Right renal pelvis (tissue), 4 donors: ENCODE data around the gene PRICKLE4. TPM values are rescaled to one million over a fixed set of nuclear protein-coding genes. Genes with fewer than 3 reads are reported as not detected.
"Not testable (repeated sequence)": the region's sequence is repeated elsewhere in the genome, so short reads cannot be mapped to it uniquely, and the experiment has no call there.

Source experiments
- DNase-seq, 4 donors: peaks; one replicate each; pipeline ENCODE4 v3.0.0-alpha.2; 2013; ENCODE audit warnings: low read depth in 4 of 4, low spot score in 3 of 4, missing footprints in 1 of 4
- polyA plus RNA-seq, 4 donors: library from polyadenylated mRNA; unstranded; fragments of 120-200 nt; gene quantifications; one replicate each; pipeline ENCODE4 v1.2.1, GENCODE V29; 2013; ENCODE audit not compliant: insufficient read length in 4 of 4

Gene PRICKLE4
- polyA plus RNA-seq, 4 donors: 2.8 to 11.5 (median 3.6) TPM

DNA sequence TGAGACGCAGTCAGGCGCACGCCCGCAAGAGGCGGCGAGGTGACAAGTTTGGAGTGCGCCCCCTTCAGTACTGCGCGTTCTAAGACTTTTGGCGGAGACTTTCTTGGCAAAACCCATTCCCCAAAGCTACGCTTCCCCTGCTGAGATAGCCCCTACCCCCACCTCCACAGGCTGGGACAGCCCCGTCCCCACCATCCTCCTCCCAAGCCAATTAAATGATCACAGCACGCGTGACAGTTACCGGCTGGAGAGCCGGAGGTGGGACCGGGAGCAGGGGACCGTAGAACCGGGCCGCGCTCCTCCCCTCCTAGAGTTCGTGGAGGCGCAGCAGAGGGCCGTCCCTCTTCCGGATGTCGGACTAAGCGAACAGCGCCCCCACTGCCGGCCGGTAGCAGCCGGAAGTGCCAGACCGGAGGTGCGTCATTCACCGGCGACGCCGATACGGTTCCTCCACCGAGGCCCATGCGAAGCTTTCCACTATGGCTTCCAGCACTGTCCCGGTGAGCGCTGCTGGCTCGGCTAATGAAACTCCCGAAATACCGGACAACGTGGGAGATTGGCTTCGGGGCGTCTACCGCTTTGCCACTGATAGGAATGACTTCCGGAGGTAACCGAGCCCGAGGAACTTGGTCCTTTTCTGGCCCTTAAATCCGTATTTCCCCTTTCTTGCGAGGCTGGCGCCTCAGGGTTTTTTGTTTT is 6.8 kb downstream of the PRICKLE4 start, which contains the start of gene TOMM6:
Gene TOMM6 (plus strand): TSS at position 476 of the 699 bp plus-strand sequence. CDS start 4 bp downstream, at position 480.
- DNase-seq: peak; percentile 90 to 96 (median 92)

DNA sequence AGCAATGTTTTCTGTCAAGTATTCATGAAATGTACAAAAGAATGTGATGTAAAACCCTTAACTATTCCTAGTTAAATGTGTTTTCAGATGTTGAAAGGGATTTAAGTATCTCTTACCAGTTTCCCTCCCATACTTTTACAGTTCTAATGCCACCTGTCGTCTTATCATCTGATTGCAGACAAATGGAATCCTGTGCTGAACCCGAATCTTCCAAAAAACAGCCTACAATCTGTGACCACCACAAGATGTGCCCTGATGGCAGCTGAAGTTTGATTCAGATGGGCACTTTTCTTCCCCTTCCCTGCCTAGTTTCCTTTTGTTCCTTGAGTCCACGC is 8.8 kb downstream of the PRICKLE4 start:
- no peak for DNase-seq

DNA sequence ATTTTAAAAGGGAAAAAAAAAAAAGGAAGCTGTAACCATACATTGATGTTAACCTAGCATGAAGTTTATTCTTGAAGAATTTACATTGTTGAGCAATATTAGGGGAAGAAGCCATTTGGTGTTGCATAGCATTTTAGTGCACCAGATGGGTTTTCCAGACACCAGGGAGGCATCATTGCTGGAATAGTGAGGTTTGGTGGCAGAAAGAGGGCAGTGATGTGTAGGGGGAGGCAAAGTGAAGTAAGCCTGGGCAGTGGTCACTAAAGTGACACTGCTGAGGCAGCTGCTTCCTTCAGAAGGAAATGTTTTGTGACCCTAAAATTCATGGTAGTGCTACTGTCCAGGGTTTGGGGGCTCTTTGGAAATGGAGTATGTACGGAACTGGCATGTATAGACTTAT is 9.5 kb downstream of the PRICKLE4 start:
- no peak for DNase-seq

DNA sequence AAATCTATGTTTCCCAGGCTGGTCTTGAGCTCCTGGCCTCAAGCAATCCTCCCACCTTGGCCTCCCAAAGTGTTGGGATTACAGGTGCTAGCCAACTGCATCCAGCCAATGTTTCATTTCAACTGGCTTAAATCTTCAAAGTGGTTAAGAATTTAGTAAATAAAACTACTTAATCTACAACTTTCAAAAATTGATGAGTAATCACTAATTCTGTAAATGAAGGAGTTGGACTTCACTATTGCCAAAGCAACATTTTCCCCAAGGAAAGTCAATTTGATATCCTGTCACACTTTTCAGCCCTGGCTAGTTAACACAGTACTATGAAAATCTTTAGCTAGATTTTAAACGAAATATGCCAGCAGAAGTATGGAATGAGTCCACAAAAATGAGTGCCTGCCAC is 10.7 kb downstream of the PRICKLE4 start:
- DNase-seq: no peak

DNA sequence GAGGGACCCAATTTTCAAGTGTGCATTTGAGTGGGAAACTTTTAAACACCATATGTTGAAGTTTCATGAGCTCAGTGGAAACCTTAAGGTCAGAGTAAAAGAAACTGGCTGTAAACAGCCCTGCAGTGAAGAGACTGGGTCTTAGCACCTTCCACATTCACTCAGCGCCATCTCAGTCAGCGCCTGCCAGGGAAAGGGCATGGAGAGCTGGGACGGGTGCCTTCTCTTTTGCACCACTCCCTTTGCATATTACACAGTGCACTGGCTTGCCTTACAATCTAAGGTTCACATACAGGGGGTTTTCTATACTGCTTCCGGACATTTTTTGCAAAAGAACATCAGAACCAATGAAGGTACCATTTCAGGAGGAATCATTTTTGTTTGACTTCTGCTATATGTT is 11.4 kb downstream of the PRICKLE4 start:
- no peak for DNase-seq

DNA sequence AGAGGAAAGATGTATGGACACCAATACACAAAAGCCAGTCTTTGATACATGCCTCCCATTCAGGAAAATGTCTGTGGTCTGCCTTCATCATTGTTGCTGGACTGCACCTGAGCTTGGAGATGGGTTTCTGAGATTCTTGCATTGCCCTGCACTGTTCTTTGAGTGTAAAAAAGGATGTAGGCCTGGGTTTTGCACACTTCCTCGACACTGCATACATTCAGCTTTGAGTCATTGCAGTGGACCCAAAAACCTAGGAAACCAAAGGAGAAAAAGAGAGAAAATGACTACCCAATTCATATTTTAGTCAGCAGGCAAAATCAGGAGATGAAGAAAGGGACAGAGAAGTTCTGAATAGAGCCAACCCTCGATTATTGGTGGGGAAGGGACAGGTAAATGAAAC is 15.9 kb downstream of the PRICKLE4 start:
- DNase-seq: no peak

DNA sequence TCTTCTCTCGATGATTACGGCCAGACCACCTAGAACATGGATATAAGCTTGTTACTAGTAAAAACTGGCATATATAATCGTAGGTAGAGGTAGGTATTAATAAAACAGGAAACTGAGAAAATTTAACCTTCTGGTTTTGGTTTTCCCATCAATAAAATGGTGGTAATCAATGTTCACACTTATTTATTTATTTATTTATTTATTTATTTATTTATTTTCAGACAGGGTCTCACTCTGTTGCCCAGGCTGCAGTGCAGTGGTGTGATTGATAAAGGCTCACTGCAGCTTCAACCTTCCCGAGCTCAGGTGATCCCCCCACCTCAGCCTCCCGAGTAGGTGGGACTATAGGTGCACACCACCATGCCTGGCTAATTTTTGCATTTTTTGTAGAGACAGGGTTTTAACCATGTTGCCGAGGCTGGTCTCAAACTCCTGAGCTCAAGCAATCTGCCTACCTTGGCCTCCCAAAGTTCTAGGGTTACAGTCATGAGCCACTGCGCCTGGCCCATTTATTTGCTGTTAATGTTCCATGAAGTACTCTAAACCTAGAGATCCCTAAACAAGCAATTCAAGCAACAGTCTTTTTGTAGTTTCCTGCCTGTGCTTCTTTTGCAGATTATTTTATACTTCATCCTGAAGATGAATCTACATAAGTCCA is 18.4 kb downstream of the PRICKLE4 start:
- DNase-seq: peak in 1 of 4 donors; percentile 22

DNA sequence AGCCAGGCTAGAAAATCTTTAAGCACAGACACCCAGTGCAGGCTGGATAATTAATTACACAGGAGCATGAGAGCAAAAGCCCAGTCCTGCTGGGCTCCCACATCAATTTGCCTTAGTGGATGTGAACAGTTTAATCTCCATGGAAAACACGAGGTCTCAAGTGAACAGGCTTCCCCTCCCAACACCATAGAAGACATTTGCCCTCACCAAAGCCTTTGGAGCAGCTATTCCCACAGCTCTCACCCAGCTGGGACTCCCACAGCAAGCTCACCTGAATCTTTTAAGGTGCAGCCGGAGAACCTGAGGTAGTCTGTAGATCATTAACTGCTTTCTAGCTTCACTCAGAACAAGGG is 19.0 kb downstream of the PRICKLE4 start:
- DNase-seq: no peak

DNA sequence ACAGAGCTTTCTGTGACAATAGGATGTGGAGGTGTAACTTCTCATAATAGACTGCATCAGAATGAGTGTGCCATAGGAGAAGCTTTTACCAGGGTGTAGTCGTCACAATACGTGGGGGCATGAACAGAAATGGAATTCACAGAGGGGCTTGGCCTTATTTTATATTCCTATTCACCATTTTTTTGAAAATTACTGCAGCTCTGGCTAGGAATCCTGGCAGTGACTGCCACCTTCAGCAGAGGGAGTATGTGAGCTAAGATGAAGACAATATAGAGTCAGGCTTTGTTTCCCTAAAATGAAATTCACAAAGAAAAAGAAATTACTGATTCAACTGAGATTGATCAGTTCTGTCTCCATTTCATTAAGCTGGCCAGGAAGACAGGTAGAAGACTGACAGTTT is 20.8 kb downstream of the PRICKLE4 start:
- no peak for DNase-seq

DNA sequence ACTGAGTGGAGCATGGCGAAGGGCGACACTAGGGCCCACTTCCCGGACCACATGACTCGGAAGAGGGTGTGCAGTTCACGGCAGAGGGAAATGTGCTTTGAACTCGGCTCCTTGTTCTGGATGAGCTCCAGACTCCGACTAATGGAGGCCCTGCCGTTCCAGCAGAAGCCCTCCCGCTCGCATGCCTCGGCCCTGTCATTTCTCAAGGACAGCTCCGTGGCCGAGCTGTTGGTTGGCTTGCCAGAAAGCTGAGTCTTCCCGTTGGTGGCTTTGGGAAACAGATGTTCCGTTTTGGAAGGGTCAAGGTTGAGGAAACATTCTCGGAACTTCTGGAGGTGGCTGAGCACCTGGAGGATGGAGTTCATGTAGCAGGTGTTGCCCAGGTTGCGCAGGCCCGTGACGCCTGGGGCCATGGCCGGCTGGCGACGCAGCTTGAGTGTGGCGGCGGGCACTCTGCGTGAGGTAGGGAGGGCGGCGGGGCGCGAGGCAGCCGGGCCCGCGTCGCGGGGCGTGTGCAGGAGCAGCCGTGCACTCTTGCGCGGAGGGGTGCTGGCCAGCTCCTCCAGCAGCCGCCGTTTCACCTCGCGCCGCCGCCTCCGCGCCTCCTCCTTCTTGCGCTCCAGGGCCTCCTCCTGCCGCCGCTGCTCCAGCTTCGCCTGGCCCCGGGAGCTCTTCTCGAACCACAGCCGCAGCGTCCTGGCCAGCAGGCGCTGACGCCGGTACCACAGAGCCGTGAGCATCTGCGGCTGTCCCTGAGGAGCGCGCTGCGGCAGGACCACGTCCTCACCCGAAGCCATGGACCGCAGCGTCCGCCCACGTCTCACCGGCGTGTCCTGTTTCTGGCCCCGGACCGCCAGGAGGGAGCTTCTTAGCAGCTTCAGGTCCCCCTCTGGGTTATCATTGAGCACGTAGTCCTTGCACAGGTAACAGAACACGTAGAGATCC is 25.5 kb downstream of the PRICKLE4 start:
- DNase-seq: no peak

DNA sequence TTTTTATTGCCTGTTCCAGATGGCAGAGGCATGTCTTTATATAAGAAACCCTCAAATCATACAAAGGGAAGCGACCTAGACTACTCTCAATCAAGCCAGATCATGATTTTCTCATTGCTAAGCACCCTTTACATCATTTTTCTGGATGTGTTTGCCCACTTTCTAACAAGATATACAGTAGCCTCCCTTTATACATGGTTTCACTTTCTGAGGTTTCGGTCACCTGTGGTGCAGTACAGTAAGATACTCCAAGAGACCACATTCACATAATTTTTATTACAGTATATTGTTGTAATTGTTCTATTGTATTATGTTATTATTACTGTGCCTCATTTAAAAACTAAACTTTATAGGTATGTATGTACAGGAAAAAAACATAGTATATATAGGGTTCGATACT is 30.5 kb downstream of the PRICKLE4 start:
- DNase-seq: no peak

DNA sequence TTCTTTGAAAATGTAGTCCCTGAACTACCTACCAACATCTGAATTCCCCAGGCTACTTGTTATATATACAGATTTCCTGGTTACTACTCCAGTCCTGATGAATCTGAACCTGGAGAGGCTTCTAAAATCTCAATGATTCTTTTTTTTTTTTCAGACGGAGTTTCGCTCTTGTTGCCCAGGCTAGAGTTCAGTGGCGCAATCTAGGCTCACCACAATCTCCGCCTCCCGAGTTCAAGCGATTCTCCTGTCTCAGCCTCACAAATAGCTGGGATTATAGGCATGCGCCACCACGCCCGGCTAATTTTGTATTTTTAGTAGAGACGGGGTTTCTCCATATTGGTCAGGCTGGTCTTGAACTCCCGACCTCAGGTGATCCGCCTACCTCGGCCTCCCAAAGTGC is 31.4 kb downstream of the PRICKLE4 start:
- DNase-seq: not testable (repeated sequence)

DNA sequence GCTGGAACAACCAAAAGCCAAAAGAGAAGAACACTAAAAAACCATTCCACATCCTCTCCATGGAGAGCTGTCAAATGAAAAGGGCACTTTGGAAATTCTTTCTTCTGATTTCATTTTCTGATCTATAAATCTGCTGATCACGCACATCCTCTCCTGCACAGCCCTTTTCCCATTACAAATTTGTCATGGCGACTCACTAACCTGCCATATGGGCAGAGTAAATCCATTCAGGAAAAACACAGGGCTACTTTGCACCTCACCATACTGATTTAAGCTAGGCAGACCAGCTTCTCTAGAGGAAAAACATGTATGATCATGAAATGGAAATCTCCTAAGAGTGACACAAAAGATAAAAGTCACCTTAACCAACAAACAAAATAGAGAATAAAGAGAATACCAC is 32.9 kb downstream of the PRICKLE4 start:
- DNase-seq: no peak

DNA sequence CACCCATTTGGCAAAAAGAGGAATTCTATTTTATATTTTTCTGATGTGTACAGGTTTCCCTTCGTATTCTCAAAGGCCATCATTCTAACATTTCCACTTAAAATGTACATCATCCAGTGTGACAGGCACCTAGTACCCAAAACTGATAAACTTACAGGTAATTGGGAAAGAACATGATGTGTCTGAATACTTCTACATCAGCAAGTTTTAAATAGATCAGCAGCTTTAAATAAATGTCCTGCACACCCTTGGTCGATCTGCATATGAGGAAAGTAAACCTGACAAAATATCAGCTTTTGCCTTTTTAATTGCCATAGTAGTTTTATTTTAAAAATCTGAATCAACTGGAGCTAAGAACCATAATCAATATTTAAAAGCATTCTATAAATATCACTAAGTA is 33.4 kb downstream of the PRICKLE4 start:
- no peak for DNase-seq

DNA sequence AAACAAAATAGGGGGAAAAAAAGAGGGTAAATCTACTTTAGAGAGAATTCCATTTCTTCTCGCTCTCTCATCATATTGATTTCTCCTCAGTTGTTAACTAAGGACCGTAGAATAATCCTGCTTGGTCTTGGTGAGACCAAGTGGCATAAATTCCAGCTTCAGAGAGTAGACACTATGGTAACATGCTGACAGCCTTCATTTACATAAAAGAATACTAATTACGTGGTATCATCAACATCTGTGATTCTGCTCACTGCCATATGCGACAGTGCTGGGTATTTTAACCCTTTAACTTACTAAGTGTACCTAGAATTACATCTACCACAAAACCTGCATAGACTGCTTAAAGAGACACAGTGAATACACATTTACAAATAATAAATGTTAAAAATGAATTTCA is 34.0 kb downstream of the PRICKLE4 start:
- DNase-seq: no peak

DNA sequence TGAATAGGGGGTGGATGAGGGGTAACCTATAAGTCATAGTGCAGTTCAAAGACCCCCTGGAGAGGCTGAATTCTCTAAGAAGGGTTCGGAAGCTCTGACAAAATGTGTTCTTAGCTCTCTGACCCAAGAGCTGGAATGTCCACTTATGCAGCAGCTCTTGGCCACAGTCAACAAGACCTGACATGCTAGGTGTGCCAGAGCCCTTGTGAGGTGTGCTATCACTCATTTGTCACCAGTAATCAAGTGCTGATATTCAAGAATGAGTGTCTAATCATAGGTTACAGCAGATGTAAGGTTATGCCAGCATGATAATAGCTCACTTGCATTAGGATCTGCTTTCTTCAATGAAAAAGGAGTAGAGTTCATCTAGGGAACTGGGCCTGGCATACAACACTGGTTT is 35.0 kb downstream of the PRICKLE4 start:
- DNase-seq: no peak

DNA sequence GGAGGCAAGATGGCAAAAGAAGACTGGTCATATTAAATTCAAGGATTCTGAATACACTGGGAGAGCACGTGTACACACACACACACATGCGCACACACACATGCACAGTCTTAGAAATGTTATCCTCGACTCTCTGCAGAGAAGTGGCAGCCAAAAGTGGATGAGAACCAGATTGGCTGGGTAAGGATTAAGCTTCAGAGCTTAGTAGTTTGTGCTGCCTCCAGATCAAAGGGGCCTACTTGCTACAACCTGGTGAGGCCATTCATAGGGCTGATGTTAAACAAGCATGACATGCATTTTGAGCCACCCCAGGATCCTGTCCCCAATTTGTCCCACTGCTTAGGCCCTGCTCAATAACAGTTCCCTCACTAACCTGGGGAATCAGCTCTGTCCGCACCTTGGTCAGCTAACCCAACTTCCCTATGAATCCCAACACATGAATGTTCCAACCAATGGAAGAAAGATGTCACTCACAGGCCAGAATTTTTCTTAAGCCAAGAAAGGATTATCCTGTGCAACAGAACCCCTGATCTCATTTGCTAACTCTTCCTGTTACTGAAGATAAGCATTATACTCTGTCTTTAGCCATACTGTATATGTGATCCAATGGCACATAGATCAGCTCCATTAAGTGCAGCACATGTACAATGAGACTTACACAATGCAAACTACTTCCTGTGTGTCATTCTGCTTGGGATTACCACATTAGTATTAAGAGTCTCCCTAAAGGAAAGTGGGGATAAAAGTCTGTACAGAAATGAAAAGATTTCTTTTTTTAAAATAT is 37.9 kb downstream of the PRICKLE4 start:
- no peak for DNase-seq

DNA sequence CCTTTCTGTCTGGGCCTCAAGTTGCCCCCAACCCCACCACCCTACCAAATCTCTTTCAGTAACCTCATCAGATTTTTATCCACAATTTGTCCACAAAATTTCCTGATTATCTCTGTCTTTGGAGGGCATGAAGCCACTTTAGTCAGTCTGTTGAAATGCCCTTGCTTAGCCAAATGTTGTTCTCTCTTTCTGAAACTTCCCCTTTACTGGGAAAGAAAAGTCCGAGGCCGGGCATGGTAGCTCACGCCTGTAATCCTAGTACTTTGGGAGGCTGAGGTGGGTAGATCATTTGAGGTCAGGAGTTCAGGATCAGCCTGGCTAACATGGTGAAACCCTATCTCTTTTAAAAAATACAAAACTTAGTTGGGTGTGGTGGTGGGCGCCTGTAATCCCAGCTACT is 40.7 kb downstream of the PRICKLE4 start:
- no peak for DNase-seq

DNA sequence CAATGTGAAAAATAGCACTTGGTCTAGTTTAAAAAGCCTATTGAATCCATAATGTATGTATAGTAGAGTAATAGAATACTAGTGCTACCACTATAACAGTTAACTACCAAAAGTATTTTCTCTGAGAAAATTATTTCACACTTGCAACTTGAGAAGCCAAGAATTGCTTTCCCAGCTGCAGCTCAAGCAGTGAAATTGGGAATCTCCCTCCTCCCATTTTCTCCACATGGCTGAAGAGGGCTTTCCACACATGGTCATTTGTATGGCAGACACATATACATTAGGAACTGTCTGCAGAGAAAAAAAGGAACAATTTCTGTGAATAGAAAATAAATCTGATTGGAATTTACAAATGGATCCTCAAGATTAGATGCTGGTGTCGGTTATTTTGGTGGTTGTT is 41.4 kb downstream of the PRICKLE4 start:
- no peak for DNase-seq

DNA sequence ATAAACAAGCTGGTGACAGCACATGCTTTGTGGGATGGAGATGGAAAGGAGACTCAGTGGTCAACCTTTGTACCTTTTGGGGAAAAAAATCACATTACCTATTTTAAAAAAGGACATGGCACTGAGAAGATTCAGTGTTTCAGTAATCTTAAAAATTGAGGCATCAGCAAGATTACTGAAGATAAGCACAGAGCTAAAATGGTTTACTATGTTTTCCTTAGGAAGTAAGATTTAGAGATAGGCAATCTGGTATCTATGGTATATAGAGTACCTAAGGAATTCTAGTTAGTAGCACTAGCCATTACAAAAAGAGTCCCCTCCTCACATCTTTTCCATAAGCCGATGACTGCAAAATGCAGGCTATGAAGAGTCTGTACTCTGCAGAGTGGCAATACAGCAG is 42.6 kb downstream of the PRICKLE4 start:
- no peak for DNase-seq
